ENCODE measurements around the gene PTK6. TPM values are rescaled to one million over a fixed set of nuclear protein-coding genes. Genes with fewer than 3 reads are reported as not detected.

Gene PTK6
- total RNA-seq, 2 donors from 2014 or later, result 0.22 TPM; not detected in 1

DNA sequence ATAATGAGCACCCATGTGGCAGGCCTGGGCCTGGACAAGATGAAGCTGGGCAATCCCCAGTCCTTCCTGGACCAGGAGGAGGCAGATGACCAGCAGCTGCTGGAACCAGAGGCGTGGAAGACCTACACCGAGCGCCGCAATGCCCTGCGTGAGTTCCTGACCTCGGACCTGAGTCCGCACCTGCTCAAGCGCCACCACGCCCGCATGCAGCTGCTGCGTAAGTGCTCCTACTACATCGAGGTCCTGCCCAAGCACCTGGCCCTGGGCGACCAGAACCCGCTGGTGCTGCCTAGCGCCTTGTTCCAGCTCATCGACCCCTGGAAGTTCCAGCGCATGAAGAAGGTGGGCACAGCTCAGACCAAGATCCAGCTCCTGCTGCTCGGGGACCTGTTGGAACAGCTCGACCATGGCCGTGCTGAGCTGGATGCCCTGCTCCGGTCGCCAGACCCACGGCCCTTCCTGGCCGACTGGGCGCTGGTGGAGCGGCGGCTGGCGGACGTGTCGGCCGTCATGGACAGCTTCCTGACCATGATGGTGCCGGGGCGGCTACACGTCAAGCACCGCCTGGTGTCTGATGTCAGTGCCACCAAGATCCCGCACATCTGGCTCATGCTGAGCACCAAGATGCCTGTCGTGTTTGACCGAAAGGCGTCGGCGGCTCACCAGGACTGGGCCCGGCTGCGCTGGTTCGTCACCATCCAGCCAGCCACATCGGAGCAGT is 18.6 kb upstream of the PTK6 start:
- no peaks in the 10 kb centered on the region for H3K27me3 ChIP-seq (ENCODE audit: control insufficient read depth, insufficient read depth, low read length, poor library complexity, severe bottlenecking)
- H3K9me3 ChIP-seq (ENCODE audit: control insufficient read depth, low read length), result no peaks in the 10 kb centered on the region
- TF ChIP-seq CTCF (conservative IDR thresholded peaks at IDR 0.05), result no peak
- peaks cover 7% of the 10 kb centered on the region for H3K36me3 ChIP-seq (ENCODE audit: control insufficient read depth, insufficient read depth, low read length)
- H3K9ac ChIP-seq (ENCODE audit: extremely low read depth, low read length, poor library complexity, severe bottlenecking), result no peak overlapping the region
- Mint-ChIP-seq H3K4me3 (no peak overlapping the region), H3K4me1 (no peaks in the 10 kb centered on the region), H3K36me3 (ENCODE audit: low read depth) (peaks cover 10% of the 10 kb centered on the region), H3K27ac (no peak overlapping the region), H3K27me3 (ENCODE audit: insufficient read depth) (no peaks in the 10 kb centered on the region), H3K9me3 (no peaks in the 10 kb centered on the region)
- no peak overlapping the region for H3K4me3 ChIP-seq (ENCODE audit: low read length)
- 94 to 99% methylated on average over 37 to 45 of the region's 45 CpGs for WGBS, 2 experiments (ENCODE audit: insufficient coverage in 1 of 2, insufficient read length in 1 of 2)
- DNase-seq, result no peak
- no peaks in the 10 kb centered on the region for H3K4me1 ChIP-seq (ENCODE audit: control insufficient read depth, insufficient read depth, low read length)
- H3K27ac ChIP-seq (ENCODE audit: low read depth, low read length), result no peak overlapping the region

GRCh38 chr20:63554361-63555278 is 17.4 kb upstream of the PTK6 start:
- H3K27ac Mint-ChIP-seq, result no peak overlapping the region
- no peak overlapping the region for H3K27ac ChIP-seq (ENCODE audit: low read depth, low read length)
- H3K36me3 Mint-ChIP-seq (ENCODE audit: low read depth), result peaks cover 6% of the 10 kb centered on the region
- peaks cover 3% of the 10 kb centered on the region for H3K36me3 ChIP-seq (ENCODE audit: control insufficient read depth, insufficient read depth, low read length)
- peak; percentile 67 for DNase-seq
- H3K9ac ChIP-seq (ENCODE audit: extremely low read depth, low read length, poor library complexity, severe bottlenecking), result no peak overlapping the region
- H3K9me3 Mint-ChIP-seq, result no peaks in the 10 kb centered on the region
- H3K4me1 ChIP-seq (ENCODE audit: control insufficient read depth, insufficient read depth, low read length), result no peaks in the 10 kb centered on the region
- WGBS, 2 experiments (ENCODE audit: insufficient coverage in 1 of 2, insufficient read length in 1 of 2), result 79 to 87% methylated on average over 25 to 38 of the region's 38 CpGs
- H3K27me3 ChIP-seq (ENCODE audit: control insufficient read depth, insufficient read depth, low read length, poor library complexity, severe bottlenecking), result no peaks in the 10 kb centered on the region
- peak overlapping the region; percentile 63 for H3K4me3 Mint-ChIP-seq
- no peaks in the 10 kb centered on the region for H3K4me1 Mint-ChIP-seq
- H3K4me3 ChIP-seq (ENCODE audit: low read length), result no peak overlapping the region
- TF ChIP-seq CTCF (conservative IDR thresholded peaks at IDR 0.05), result no peak
- no peaks in the 10 kb centered on the region for H3K27me3 Mint-ChIP-seq (ENCODE audit: insufficient read depth)
- no peaks in the 10 kb centered on the region for H3K9me3 ChIP-seq (ENCODE audit: control insufficient read depth, low read length)

- peak within 1 kb of the TSS; percentile 63 for H3K4me3 Mint-ChIP-seq
- no peaks in the 10 kb centered on the region for H3K27me3 ChIP-seq (ENCODE audit: control insufficient read depth, insufficient read depth, low read length, poor library complexity, severe bottlenecking)
- no peaks in the 10 kb centered on the region for H3K27me3 Mint-ChIP-seq (ENCODE audit: insufficient read depth)
- H3K36me3 Mint-ChIP-seq (ENCODE audit: low read depth), result peaks cover 3% of the 10 kb centered on the region
- peak within 1 kb of the TSS; percentile 34 for H3K9ac ChIP-seq (ENCODE audit: extremely low read depth, low read length, poor library complexity, severe bottlenecking)
- peak within 1 kb of the TSS; percentile 72 for H3K27ac ChIP-seq (ENCODE audit: low read depth, low read length)
- no peaks in the 10 kb centered on the region for H3K9me3 Mint-ChIP-seq
- H3K4me1 Mint-ChIP-seq, result no peaks in the 10 kb centered on the region
- H3K27ac Mint-ChIP-seq, result no peak within 1 kb of the TSS
- no peaks in the 10 kb centered on the region for H3K9me3 ChIP-seq (ENCODE audit: control insufficient read depth, low read length)
- no peak for TF ChIP-seq CTCF (conservative IDR thresholded peaks at IDR 0.05)
- H3K4me1 ChIP-seq (ENCODE audit: control insufficient read depth, insufficient read depth, low read length), result no peaks in the 10 kb centered on the region
- peak within 1 kb of the TSS; percentile 77 for H3K4me3 ChIP-seq (ENCODE audit: low read length)
- H3K36me3 ChIP-seq (ENCODE audit: control insufficient read depth, insufficient read depth, low read length), result peaks cover 3% of the 10 kb centered on the region
- 2 to 5% methylated on average over 19 to 34 of the region's 34 CpGs for WGBS, 2 experiments (ENCODE audit: insufficient coverage in 1 of 2, insufficient read length in 1 of 2)
- peak; percentile 89 for DNase-seq
Observed at GRCh38 chr20:63553933-63554290, 16.7 kb upstream of the PTK6 start, which contains the start of gene FNDC11. FNDC11 (plus strand) TSS chr20:63554159; CDS start chr20:63555664, 1,505 bp downstream.

Data from endodermal cell (in vitro differentiated cells).